ENCODE data around the gene MALSU1.
A peak's percentile ranks its signal among the peaks of the same experiment; 100 is the strongest.

MALSU1 gene

DNA sequence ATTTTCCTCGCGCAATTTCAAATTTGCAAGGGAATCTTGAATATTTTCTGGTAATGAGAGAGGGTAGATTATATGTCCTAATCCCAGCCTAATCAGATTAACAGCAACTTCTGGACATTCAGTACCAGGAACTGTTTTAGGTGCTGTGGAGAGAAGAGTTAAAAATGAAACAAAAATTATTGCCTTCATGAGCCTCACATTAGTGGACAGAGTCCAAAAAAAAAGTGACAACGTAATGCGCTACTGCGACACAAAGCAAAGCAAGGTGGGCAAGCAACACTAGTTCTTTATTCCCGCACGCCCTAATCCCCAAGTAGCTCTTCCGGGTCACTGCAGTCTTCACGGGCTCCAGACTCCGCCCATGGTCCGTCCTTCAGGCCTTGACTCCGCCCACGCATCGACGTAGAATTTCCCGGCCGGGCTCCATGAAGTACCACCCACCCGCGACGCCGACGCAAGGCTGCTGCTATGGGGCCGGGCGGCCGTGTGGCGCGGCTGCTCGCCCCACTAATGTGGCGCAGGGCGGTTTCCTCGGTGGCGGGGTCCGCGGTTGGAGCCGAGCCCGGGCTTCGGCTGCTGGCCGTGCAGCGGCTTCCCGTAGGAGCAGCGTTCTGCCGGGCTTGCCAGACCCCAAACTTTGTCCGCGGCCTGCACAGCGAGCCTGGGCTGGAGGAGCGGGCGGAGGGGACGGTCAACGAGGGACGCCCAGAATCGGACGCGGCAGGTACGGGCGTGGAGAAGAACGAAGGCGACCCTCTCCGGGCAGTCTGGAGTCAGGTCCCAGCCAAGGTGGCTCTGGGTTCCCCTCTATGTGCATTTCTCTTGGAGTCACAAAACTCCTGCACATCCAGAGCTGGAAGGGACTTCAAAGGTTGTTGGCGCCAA lies at the start of gene MALSU1:
Gene MALSU1, plus strand, starts transcription at position 455 of the 885 bp plus-strand sequence. Its CDS starts 14 bp downstream, at position 469.
- DNase-seq (ENCODE audit: low spot score) = peak; percentile 96

DNA sequence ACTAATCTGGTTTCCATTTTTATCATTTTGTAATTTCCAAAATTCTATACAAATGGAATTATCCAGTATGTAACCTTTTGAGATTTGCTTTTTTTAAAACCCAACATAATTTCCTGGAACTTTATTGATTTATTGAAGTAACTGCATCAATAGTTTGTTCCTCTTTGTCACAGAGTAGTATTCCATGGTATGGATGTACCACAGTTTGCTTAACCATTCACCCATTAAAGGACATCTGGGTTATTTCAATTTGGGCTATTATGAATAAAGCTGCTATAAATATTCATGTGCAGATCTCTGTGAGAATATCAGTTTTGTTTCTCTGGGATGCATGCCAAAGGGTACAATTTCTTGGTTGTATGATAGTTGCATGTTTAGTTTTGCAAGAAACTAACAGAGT lies 49.7 kb upstream of the MALSU1 start:
- DNase-seq (ENCODE audit: low spot score) = no peak

DNA sequence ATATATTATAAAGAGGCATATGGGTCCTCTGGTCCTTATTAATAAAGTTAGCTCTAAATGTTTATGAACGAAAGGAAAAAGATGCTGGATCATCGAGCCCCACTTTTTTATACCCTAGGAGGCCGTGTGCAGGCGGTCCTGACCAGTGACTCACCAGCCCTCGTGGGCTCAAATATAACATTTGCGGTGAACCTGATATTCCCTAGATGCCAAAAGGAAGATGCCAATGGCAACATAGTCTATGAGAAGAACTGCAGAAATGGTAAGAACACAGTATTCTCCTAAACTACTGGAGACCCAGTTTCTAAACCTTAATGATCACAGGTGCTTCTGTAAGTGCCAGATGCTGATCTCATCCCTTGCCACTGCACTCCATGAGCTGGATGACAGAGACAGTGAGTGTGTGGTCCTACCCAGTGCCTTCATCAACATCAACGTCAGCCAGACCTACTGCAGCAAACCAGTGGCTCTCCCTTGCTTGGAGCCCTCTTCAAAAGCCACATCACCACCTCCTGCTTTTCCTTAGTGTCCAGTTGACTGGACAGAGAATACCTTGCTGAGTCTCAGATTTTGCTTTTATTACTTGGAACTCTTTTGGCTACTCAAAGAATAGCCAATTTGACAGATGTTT lies 45.0 kb upstream of the MALSU1 start:
- no peak for DNase-seq (ENCODE audit: low spot score)

DNA sequence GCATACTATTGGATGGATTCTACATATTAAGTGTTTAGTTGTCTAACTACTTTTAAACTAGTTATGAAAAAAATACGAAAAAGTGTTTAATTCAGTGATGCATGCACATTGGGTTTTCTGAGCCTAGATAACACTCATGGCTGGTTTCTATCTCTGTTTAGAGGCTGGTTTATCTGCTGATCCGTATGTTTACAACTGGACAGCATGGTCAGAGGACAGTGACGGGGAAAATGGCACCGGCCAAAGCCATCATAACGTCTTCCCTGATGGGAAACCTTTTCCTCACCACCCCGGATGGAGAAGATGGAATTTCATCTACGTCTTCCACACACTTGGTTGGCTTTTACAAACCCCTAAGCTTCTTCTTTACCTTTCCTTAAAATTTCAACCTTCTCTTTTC lies 42.4 kb upstream of the MALSU1 start:
- DNase-seq (ENCODE audit: low spot score) = no peak

DNA sequence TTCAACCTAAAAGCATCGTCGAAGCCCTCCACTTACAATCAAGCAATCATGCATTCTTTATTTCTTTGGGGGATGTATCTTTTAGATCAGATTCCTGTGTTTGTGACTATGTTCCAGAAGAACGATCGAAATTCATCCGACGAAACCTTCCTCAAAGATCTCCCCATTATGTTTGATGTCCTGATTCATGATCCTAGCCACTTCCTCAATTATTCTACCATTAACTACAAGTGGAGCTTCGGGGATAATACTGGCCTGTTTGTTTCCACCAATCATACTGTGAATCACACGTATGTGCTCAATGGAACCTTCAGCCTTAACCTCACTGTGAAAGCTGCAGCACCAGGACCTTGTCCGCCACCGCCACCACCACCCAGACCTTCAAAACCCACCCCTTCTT lies 38.8 kb upstream of the MALSU1 start:
- DNase-seq (ENCODE audit: low spot score) = no peak

DNA sequence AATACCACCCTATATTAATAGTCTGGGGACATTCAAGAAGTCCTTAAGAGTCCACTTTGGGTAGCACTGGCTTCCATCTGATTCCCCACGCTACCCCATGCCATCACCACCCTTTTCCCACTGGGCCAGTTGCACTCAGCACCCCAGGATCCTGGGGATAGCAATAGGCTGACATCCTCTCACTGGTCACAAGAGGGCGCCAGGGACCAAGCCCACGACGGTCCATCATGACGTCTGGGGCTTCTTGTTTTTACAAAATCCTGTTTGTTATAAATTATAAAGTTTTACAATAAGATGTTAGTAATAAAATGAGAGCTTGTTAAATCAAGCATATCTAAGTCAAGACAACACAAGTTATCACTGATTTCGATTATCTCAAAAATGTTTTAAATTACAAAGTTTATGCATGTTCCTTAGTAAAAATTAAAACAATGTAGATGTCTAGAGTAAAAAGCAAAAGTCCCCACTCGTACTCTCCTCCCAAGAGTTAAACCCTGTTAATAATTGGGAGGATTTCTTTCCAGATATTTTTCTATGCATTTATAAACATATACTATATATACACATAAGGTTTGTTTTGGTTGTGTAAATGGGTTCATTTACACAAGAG lies 37.2 kb upstream of the MALSU1 start:
- DNase-seq (ENCODE audit: low spot score) = peak; percentile 83

DNA sequence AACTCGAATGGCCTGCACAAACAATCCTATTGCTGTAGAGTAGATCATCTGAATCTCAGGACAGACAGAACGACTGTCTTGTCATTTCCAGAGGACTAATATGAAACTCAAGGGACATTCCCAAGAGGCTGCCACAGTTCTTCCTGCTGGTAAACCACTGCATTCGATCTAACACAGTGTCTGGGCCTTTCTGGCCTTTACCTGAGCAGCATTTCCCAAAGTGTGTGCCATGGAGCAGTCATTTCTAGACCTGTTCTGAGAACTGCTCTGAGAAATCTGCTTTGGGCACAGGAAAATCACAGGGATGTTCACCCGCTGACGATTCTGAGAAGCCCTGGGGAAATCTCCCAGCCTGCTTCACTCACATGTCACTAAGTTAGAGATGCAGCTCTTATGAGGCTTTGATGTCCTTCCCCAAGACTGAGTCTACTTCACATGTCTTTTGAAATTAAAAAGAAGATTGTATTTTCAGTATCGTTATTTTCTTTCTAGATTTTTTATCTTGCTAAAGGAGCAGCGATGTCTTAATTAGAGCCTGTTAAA lies 34.2 kb upstream of the MALSU1 start:
- no peak for DNase-seq (ENCODE audit: low spot score)

DNA sequence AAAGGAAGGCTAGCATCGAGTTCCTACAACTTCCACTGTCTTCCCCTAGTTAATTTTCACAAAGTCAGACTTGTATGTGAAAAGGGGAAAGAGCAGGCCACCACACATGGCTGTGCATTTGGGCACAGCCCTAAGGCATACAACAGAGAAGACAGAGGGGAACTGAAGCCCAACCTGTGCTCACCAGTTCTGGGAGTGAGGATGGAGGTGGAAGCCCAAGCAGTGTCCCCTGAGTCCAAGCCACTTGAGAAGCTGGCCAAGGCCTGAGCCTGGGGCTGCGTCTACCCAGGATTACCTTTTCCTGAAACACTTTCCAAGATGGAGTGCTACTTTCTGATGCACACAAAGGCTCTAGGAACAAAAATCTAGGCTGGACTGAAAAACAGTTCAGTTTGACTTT lies 32.2 kb upstream of the MALSU1 start:
- no peak for DNase-seq (ENCODE audit: low spot score)

DNA sequence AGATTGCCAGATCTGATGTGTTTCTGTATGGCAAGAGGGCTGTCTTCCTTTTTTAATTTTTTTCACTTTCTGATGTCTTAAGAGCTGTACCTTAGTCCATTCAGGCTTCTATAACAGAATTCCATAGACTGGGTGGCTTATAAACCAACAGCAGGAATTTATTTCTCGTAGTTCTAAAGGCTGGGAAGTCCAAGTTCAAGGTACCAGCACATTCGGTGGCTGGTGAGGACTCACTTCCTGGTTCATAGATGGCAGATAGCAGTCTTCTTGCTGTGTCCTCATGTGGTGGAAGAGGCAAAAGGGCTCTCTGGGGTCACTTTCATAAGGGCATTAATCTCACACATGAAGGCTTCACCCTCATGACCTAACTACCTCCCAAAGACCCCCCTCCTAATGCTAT lies 31.8 kb upstream of the MALSU1 start:
- DNase-seq (ENCODE audit: low spot score) = no peak

DNA sequence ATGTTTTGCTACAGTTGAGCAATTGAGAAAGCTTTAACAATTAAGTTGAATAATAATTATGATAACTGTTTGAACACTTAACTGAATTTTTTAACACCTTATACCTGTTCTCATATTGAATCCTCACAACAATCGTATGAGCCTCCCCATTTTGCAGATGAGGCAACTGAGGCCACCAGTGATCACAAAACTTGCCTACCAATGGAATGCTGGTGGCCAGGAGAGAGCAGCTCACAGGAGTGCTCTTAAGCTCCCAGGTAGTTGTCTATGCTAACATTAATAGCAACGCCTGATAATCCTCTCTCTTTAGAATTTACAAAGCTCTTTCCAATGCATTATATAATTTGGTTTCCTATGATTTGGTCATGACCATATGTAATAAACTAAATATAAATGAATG lies 31.0 kb upstream of the MALSU1 start:
- no peak for DNase-seq (ENCODE audit: low spot score)

DNA sequence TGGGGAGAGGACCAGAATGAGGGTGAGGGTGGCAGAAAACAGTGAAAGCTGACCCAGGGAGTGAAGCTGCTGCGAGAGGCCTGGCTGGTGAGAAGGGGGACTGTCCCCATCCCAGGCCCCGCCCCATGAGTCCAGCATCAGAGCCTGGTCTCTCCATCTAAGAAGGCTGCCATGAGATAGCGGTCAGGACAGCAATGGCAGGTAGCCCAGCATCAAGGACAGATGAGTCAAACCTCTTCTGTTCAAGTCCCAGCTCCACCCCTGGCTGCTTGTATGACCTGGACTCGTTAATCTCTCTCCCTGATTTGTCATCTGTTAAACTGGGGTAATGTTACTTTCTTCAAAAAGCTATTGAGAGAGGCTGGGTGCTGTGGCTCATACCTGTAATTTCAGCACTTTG lies 30.4 kb upstream of the MALSU1 start:
- DNase-seq (ENCODE audit: low spot score) = no peak

DNA sequence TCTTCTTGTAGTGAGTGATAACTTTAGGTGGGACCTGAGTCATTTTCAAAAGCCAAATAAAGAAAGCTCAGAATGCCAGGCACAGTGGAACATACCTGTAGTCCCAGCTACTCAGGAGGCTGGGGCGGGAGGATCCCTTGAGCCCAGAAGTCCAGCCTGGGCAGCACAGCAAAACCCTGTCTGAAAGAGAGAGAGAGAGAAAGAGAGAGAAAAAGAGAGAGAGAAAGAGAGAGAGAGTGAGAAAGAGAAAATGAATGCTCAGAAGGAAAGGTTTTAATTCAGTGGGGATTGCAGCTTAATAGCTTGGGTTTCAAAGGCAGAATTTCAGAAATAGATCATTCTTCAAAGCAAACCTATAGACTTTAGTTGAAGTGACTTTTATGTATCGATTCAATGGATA lies 26.9 kb upstream of the MALSU1 start:
- DNase-seq (ENCODE audit: low spot score) = no peak

DNA sequence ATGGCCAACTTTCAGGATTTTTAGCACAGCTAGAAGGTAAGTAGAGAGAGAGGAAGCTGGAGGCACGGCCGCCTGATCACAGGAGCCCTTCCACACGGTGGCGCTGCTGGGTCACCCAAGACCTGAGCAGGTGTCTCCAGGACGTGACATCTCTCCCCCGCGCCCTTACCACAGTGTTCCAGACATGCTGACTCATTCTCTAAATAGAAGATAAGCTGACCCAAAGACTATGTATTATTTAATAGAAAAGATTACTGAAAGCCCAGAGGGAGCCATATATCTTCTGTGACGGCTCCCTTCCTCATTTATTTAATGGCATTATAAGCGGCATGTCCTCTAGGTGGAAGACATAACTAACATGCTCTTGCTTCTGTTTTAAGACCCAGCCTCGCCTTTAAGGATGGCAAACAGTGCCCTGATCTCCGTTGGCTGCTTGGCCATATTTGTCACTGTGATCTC lies 26.0 kb upstream of the MALSU1 start:
- DNase-seq (ENCODE audit: low spot score) = peak; percentile 66

DNA sequence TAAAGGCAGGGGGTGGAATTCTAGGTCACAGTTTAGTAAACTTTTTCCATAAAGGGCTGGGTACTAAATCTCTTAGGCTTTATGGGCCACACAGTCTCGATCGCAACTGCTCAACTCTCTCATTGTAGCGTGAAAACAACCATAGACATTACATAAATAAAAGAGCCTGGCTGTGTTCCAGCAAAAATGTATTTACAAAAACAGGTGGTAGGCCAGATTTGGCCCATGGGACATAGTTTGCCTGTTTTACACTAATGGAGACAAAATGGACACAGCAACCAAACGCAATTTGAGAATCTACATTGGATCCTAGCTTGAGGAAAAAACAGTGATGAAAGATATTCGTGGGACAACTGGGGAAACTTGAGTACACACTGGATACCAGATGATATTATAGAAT lies 23.2 kb upstream of the MALSU1 start:
- DNase-seq (ENCODE audit: low spot score) = no peak

DNA sequence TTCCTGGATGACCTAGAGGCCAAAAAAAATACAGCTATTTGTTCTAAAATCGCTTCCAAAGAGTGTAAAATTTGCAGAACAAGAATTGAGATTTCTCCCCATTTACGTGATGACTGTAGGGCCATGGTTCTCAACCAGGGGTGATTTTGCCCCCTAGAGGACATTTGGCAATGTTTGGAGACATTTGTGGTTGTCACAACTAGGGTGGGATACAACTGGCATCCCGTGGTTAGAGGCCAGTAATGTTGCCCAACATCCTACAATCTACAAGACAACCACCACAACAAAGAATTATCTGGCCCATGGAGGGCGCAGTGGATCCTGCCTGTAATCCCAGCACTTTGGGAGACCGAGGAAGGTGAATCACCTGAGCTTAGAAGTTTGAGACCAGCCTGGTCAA lies 22.8 kb upstream of the MALSU1 start:
- DNase-seq (ENCODE audit: low spot score) = no peak

DNA sequence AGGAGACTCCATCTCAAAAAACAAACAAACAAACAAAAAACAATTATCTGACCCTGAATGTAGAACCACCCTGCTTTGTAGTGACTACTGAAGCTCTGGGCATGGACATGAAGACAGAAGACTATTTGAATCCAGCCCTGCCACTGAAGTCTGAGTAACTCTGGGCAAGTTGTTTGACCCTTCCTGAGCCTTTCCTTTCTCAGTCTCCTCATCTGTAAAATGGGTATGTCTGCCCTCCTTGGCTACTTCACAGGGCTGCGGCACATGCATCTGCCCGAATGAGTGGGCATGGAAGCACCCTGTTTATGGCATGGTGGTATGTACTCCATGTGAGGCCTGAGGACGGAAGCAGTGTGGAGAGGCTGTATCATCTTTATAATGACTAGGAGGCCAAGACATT lies 22.2 kb upstream of the MALSU1 start:
- no peak for DNase-seq (ENCODE audit: low spot score)

DNA sequence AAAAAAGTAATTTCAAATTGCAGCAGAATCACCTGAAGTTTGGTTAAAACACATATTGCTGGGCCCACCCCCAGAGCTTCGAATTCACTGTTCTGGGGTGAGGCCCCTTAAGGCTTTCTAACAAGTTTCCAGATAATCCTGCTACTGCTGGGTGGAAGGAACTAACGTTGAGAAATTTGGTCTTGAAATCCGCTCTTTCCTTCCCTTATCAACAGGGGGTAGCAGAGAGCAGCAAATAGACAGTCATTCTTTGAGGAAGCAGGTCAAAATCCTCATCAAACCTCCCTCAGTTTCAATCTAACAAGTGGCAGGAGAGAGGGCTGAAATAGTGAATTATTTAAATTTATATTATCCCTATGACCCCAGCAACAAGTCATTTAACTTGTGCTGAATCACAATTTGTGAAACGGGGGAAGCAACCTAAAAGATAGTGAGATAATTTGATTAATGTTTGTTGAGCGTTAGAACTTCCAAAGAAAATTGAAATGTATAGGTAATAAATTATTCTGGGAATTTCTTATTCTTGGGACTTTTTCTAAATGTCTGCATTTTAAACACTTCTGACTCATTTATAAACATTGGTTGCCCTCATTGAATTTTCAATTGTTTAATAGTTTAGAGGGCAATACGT lies 21.7 kb upstream of the MALSU1 start:
- peak; percentile 54 for DNase-seq (ENCODE audit: low spot score)

DNA sequence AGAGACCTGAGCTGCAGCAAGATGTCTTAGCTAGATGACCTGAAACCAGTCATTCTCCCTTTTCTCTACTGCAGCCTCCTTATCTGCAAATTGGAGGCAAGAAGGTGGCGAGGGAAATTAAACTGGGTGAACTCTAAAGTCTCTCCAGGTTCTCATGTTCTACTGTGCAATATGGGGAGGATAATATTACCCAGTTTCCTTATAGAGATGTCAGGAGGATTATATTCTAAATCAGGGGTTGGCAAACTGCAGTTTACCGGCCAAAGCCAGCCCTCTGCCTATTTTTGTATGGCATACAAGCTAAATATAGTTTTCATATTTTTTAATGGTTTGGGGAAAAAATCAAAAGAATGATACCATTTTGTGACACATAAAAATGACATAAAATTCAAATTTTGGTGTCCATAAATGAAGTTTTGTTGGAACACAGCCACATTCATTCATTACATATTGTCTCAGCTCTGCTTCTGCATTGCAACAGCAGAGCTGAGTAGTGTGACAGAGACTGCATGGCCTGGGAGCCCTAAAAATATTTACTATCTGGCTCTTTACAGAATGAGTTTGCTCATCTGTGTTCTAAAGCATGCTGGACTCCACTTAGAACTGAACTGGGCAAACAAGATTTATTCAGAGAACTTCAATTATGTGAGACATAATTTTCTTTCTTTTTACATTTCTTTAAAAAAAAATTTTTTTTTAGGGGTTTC lies 19.2 kb upstream of the MALSU1 start:
- no peak for DNase-seq (ENCODE audit: low spot score)

DNA sequence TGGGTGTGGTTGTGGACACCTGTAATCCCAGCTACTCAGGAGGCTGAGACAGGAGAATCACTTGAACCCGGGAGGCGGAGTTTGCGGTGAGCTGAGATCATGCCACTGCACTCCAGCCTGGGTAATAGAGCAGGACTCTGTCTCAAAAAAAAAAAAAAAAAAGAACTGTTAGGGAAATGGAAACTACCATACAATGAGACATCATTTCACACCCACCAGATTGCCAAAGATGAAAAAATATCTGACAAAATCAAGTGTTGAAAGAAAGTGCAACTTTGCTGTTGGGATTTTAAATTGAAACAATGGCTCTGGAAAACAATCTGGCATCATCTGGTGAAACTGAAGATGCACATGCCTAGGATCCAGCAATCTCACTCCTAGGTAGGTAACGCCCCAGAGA lies 16.1 kb upstream of the MALSU1 start:
- no peak for DNase-seq (ENCODE audit: low spot score)

DNA sequence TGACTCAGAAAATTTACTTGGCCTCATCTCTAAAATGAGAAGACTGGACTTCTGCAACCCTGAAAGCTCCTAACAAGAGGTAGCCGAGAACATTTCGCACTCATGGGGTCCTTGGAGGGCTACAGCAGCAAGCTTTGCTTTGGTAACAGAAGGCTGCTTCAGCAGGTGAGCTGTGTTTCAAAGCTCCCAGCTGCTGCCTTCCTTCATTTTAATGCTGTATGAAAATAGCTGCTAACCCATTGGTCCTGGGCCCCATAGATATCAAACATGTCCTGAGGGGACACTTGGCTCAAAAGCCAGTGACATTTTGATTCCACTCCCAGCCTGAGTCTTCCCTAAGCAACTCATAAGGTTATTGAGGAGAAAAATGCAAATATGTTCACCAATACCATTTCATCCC lies 14.3 kb upstream of the MALSU1 start:
- no peak for DNase-seq (ENCODE audit: low spot score)

Data from AG08396 (cell line).